IPS-20b (cell line): ENCODE results near the gene NCAPH2.
"Not testable (repeated sequence)": the region's sequence is repeated elsewhere in the genome, so short reads cannot be mapped to it uniquely, and the experiment has no call there.

ENCODE experiments used
- H3K27ac ChIP-seq: one replicate; pipeline ENCODE4 v1.5.1; 2013; ENCODE audit warnings: low read length
- H3K27me3 ChIP-seq: 2 replicates; pipeline ENCODE4 v1.6.1; 2013; ENCODE audit warnings: mild to moderate bottlenecking, low read length, inconsistent platforms; ENCODE audit not compliant: insufficient read depth
- H3K36me3 ChIP-seq: 2 replicates; pipeline ENCODE4 v1.6.1; 2013; ENCODE audit warnings: low read depth, mild to moderate bottlenecking, inconsistent platforms, low read length, moderate library complexity; ENCODE audit not compliant: insufficient read depth
- H3K4me1 ChIP-seq: 2 replicates; pipeline ENCODE4 v1.6.1; 2013; ENCODE audit warnings: mild to moderate bottlenecking, control low read depth, inconsistent platforms, low read length, moderate library complexity; ENCODE audit not compliant: insufficient read depth
- H3K4me3 ChIP-seq: 2 replicates; pipeline ENCODE4 v1.5.1; 2013; ENCODE audit warnings: mild to moderate bottlenecking, low read length, inconsistent platforms
- H3K9ac ChIP-seq: 2 replicates; pipeline ENCODE4 v1.6.1; 2013; ENCODE audit warnings: low read depth, mild to moderate bottlenecking, inconsistent platforms, low read length, moderate library complexity
- H3K9me3 ChIP-seq: 2 replicates; pipeline ENCODE4 v1.6.1; 2013; ENCODE audit warnings: mild to moderate bottlenecking, low read depth, low read length, inconsistent platforms; ENCODE audit not compliant: insufficient read depth

The NCAPH2 gene

DNA sequence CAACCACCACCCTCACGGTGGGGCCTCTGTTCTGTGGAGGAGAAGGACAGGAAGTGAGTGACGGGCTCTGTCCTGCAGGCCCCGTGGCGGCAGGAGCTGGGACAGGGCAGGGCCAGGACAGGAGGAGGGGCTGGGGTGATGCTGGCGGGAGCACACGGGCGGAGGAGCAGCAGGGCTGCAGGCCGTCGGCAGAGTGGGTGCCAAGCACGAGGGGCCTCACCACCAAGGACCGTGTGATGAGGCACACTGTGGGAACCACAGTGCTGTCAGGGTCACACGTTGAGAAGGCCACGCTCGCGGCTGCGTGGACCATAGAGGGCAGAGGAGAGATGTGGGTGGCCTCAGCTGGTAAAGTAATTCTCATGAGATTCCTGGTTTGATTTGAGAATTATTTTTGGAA lies 8.9 kb downstream of the NCAPH2 start:
- H3K9ac ChIP-seq, result no peak overlapping the region
- H3K4me1 ChIP-seq, result no peaks in the 10 kb centered on the region
- H3K27me3 ChIP-seq, result no peaks in the 10 kb centered on the region
- H3K27ac ChIP-seq, result no peak overlapping the region
- peaks cover 54% of the 10 kb centered on the region for H3K36me3 ChIP-seq
- H3K9me3 ChIP-seq, result no peaks in the 10 kb centered on the region
- H3K4me3 ChIP-seq, result no peak overlapping the region

DNA sequence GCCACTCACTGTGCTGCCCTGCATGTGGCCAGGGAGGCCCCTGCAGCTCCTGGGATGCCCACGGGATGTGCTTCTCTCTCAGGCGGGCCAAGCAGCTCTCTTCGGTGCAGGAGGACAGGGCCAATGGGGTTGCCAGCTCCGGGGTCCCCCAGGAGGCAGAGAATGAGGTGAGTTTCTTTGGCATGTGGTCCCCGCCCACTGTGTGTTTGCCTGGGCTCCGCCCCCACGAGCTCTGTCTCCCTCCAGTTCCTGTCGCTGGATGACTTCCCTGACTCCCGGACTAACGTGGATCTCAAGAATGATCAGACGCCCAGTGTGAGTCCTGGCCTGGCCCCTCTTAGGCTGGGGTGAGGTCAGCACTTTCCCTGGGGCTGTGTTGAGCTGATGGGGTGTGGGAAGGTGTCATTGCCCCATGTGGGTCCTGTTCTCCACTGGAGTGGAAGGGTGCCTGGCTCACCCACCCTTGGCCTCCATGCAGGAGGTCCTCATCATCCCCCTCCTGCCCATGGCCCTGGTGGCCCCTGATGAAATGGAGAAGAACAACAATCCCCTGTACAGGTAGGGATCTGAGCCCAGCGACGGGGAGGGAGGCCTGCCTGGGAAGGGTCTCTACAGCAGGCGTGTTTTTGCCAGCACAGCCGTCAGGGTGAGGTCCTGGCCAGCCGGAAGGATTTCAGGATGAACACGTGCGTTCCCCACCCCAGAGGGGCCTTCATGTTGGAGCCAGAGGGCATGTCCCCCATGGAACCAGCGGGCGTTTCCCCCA lies 9.7 kb downstream of the NCAPH2 start:
- Histone ChIP-seq H3K27me3 (no peaks in the 10 kb centered on the region), H3K9ac (no peak overlapping the region), H3K4me1 (no peaks in the 10 kb centered on the region), H3K9me3 (no peaks in the 10 kb centered on the region), H3K4me3 (no peak overlapping the region), H3K27ac (no peak overlapping the region), H3K36me3 (peaks cover 55% of the 10 kb centered on the region)

GRCh38 chr22:50518606-50519005 lies 10.6 kb downstream of the NCAPH2 start:
- Histone ChIP-seq H3K36me3 (peaks cover 64% of the 10 kb centered on the region), H3K27me3 (no peaks in the 10 kb centered on the region), H3K27ac (no peak overlapping the region)

DNA sequence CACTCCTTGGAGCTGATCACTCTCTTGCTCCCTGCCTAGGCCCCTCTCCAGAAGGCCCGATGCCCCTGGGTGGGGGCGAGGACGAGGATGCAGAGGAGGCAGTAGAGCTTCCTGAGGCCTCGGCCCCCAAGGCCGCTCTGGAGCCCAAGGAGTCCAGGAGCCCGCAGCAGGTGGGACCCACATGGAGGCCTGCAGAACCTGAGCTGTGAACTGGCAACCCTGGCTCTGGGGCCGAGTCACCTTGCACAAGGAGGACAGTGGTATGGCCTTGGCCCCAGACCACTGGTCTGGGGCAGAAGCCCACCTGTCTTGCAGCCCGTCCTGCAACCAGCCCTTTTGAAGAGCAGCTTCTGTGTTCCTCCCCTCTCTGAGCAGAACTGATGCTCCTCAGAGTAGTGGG lies 11.1 kb downstream of the NCAPH2 start:
- Histone ChIP-seq H3K9me3 (no peaks in the 10 kb centered on the region), H3K9ac (no peak overlapping the region), H3K4me1 (no peaks in the 10 kb centered on the region), H3K27ac (no peak overlapping the region), H3K4me3 (no peak overlapping the region), H3K27me3 (no peaks in the 10 kb centered on the region), H3K36me3 (peaks cover 70% of the 10 kb centered on the region)

More at GRCh38 chr22:50518606-50519005, 10.6 kb downstream of the NCAPH2 start:
- Histone ChIP-seq H3K4me3 (no peak overlapping the region), H3K9ac (no peak overlapping the region), H3K4me1 (no peaks in the 10 kb centered on the region), H3K9me3 (no peaks in the 10 kb centered on the region)

- H3K9ac ChIP-seq, H3K27ac ChIP-seq: not testable (repeated sequence)
- peaks cover 73% of the 10 kb centered on the region for H3K36me3 ChIP-seq
These were observed 12.2 kb downstream of the NCAPH2 start for GRCh38 chr22:50520184-50520583.

DNA sequence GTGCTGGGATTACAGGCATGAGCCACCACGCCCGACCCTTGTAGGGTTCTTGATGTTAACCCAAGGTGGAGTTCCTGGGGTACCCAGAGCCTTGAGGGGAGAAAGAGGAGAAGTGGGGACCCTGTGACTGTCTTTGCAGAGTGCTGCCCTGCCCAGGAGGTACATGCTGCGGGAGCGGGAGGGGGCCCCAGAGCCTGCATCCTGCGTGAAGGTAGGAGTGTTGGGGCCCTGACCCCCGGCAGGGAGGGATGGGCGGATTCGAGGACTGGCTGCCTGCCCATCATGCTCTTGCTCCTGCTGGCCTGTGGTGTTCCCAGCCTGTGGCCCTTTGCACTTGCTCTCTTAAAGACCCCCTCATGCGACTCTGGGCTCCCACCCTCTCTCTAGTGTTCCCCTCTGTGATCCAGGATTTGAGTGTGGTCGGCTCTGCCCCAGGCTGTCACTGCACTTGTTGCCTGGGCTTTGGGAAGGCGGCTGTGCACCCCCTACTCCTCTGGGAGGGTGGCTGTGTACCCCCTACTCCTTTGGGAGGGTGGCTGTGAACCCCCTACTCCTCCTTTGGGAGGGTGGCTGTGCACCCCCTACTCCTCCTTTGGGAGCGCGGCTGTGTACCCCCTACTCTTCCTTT lies 12.9 kb downstream of the NCAPH2 start:
- Histone ChIP-seq H3K36me3 (peaks cover 73% of the 10 kb centered on the region), H3K27ac (no peak overlapping the region), H3K4me3 (no peak overlapping the region), H3K9ac (no peak overlapping the region), H3K9me3 (no peaks in the 10 kb centered on the region), H3K4me1 (no peaks in the 10 kb centered on the region), H3K27me3 (no peaks in the 10 kb centered on the region)

More at GRCh38 chr22:50520184-50520583, 12.2 kb downstream of the NCAPH2 start:
- not testable (repeated sequence) for H3K4me1 ChIP-seq, H3K27me3 ChIP-seq, H3K9me3 ChIP-seq, H3K4me3 ChIP-seq

DNA sequence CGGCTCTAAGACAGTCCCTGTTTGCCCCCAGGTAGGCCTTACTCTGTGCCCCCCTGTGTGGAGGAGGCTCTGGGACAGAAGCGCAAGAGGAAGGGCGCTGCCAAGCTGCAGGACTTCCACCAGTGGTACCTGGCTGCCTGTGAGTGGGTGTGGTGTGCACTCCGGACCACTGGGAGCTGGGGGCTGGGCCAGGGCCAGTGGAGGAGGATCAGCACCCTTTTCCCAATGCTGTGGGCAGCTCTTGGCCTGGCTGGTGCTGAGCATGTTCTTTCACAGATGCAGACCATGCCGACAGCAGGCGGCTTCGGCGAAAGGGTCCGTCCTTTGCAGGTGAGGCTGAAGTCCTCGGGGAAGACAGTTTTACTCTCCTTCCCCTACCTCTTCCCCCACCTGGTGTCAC lies 13.7 kb downstream of the NCAPH2 start:
- H3K9ac ChIP-seq, result no peak overlapping the region
- H3K27me3 ChIP-seq, result peaks cover 4% of the 10 kb centered on the region
- no peaks in the 10 kb centered on the region for H3K9me3 ChIP-seq
- H3K36me3 ChIP-seq, result peaks cover 65% of the 10 kb centered on the region
- H3K4me1 ChIP-seq, result peaks cover 2% of the 10 kb centered on the region; the same call in 1 of the 2 replicates
- no peak overlapping the region for H3K27ac ChIP-seq
- H3K4me3 ChIP-seq, result no peak overlapping the region

DNA sequence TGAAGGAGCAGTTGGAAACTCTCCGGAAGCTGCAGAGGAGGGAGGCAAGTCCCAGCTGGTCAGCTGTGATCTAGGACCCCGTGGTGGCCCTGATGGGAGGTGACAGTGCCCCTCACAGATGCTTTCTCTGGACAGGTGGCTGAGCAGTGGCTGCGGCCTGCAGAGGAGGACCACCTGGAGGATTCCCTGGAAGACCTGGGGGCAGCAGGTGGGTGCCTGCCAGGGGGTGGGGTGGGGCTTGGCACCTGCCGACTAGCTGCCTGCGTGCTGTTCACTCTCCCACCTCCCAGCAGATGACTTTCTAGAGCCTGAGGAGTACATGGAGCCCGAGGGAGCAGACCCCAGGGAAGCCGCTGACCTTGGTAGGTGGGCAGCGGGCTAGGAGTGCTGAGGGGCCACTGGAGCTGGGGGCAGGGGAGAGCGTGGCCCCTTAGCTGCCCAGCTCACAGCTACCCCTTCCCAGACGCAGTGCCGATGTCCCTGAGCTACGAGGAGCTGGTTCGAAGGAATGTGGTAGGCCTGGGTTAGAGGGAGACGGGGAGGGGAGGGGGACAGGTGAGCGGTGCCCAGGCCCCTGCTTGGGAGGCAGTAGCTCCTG lies 14.3 kb downstream of the NCAPH2 start:
- no peaks in the 10 kb centered on the region for H3K9me3 ChIP-seq
- H3K9ac ChIP-seq, result no peak overlapping the region
- H3K36me3 ChIP-seq, result peaks cover 62% of the 10 kb centered on the region
- H3K27ac ChIP-seq, result no peak overlapping the region
- H3K4me1 ChIP-seq, result peaks cover 3% of the 10 kb centered on the region; the same call in 1 of the 2 replicates
- no peak overlapping the region for H3K4me3 ChIP-seq
- H3K27me3 ChIP-seq, result peaks cover 10% of the 10 kb centered on the region

DNA sequence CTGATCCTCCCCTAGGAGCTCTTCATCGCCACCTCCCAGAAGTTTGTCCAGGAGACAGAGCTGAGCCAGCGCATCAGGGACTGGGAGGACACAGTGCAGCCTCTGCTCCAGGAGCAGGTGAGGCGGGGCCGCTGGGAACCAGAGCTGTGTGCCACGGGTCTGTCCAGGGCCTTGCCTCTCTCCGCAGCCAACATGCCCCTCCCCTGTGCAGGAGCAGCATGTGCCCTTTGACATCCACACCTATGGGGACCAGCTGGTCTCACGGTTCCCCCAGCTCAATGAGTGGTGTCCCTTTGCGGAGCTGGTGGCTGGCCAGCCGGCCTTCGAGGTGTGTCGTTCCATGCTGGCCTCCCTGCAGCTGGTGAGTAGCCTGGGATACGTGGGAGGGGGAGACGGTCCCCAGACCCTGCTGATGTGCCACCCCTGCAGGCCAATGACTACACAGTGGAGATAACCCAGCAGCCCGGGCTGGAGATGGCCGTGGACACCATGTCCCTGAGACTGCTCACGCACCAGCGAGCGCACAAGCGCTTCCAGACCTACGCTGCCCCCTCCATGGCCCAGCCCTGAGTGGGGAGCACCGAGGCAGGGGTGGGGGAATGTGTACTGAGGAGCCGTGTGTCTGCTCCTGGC lies 14.9 kb downstream of the NCAPH2 start:
- Histone ChIP-seq H3K36me3 (peaks cover 56% of the 10 kb centered on the region), H3K27me3 (peaks cover 16% of the 10 kb centered on the region), H3K4me3 (no peak overlapping the region), H3K4me1 (peaks cover 3% of the 10 kb centered on the region; the same call in 1 of the 2 replicates), H3K9me3 (no peaks in the 10 kb centered on the region), H3K27ac (no peak overlapping the region), H3K9ac (no peak overlapping the region)

- Histone ChIP-seq H3K36me3 (peaks cover 51% of the 10 kb centered on the region), H3K4me3 (no peak overlapping the region), H3K4me1 (peaks cover 3% of the 10 kb centered on the region; the same call in 1 of the 2 replicates), H3K9ac (no peak overlapping the region), H3K9me3 (no peaks in the 10 kb centered on the region), H3K27ac (no peak overlapping the region), H3K27me3 (peaks cover 21% of the 10 kb centered on the region)
These were observed 15.4 kb downstream of the NCAPH2 start for GRCh38 chr22:50523458-50523805.

GRCh38 chr22:50523806-50524675 lies 16.0 kb downstream of the NCAPH2 start:
- Histone ChIP-seq H3K4me3 (peak overlapping the region; percentile 77), H3K9ac (0 out of 2 replicates have a peak overlapping the region, but pooled peaks have one; percentile 83), H3K27ac (no peak overlapping the region), H3K9me3 (no peaks in the 10 kb centered on the region), H3K36me3 (peaks cover 44% of the 10 kb centered on the region), H3K27me3 (peaks cover 27% of the 10 kb centered on the region), H3K4me1 (peaks cover 3% of the 10 kb centered on the region; the same call in 1 of the 2 replicates)
